Measurements from ENCODE around the gene LAIR2.
"Not testable (repeated sequence)": the region's sequence is repeated elsewhere in the genome, so short reads cannot be mapped to it uniquely, and the experiment has no call there.

Gene LAIR2

DNA sequence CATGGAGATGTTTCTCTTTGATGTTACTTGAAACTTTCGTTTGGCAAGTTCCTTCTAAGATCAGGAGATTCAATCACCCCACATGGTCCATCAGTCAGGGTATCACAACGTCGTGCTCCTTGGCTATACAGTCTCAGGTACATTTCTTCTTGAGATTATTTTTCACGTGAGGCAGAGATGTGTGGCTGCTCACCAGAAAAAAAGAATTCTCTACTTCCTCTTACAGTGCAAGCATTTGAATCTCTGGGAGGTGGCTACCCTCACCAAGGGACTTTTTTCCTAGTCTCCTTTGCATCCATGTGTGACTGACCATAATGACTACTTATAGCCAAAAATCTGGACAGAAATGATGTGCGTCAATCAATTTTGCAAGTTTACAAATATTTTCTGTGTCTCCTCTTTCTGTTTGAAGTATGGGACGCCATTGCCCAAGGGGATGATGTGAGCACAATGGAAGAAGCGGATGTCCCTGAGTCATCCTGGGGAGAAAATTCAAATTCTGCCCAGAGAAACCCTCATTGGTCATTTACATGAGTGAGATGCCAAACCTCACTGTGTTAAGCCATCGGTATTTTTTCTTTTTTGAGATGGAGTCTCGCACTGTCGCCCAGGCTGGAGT is 8.6 kb upstream of the LAIR2 start:
- no peak for DNase-seq (ENCODE audit: low read depth)

DNA sequence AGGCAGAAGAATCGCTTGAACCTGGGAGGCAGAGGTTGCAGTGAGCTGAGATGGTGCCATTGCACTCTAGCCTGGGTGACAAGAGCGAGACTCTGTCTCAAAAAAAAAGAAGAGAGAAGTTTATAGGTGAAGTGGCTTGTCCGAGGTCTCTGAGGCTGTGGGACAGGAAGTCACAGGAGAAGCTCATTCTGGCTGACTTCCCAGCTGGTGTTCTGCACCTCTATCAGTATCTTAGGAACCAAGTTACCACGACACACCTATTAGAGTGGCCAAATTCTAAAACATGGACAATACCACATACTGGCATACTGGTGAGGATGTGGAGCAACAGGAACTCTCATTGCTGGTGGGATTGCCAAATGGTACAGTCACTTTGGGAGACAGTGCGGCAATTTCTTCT is 7.3 kb upstream of the LAIR2 start:
- not testable (repeated sequence) for DNase-seq (ENCODE audit: low read depth)

DNA sequence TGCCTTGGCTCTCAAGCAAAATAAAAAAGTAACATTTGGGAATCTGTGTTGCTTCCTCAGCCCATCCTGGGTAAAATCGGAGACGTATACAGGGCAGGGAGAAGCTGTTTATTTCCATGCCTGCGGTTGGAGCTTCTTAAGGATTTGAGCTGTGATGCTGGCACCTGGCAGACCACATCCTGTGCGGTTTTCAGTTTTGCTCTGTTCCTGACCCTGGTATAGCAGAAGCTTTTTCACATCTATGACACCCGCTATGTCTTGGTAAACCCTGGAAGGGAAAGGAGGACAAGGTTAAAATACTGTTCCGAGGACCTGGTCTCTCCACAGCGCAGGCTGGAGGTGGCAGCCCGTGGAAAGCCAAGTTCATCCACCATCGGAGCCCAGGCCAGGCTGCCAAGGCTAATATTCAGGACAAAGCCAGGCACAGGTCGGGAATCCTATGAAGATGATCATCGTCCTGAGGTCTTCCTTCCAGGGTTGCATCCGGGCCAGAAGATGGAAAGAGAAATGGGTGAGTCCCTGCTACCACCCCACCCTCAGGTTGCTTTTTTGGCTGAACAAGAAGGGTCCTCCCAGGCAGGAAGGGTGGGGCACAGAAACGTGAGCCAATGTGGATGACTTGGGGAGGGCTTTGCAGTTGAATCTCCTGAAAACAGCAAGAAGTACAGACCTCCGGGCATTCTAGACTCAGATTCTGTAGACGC is 4.7 kb upstream of the LAIR2 start:
- not testable (repeated sequence) for DNase-seq (ENCODE audit: low read depth)

DNA sequence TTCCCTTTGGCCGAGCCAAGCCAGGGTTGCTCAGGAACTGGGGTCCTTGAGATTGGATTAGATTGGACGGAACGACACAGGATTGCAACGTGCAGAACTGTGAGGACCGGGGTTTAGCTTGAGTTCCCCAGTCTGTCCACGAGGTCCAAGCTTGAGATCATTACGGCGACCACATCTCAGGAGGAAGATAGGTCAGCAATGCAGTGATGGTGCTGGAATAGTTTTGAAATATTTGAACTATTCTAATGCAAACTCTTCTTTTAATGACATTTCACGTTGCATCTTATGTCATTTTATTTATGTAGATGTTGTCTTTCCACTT is 4.2 kb upstream of the LAIR2 start:
- not testable (repeated sequence) for DNase-seq (ENCODE audit: low read depth)

DNA sequence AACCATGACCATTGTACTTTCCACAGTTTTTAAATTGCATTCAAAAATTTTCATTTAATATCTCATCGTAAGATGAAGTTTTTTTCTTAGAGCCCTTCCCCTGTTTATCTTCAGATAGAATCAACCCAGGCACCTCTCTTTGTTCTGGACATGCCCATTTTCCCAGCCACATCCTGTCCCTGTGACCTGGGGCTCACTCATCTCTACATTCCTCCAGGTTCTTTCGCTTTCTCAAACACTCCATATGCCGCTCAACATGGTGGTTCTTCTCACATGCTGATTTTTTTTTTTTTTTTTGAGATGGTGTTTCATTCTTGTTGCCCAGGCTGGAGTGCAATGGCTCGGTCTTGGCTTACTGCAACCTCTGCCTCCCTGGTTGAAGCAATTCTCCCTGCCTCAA is 2.9 kb downstream of the LAIR2 start:
- not testable (repeated sequence) for DNase-seq (ENCODE audit: low read depth)

DNA sequence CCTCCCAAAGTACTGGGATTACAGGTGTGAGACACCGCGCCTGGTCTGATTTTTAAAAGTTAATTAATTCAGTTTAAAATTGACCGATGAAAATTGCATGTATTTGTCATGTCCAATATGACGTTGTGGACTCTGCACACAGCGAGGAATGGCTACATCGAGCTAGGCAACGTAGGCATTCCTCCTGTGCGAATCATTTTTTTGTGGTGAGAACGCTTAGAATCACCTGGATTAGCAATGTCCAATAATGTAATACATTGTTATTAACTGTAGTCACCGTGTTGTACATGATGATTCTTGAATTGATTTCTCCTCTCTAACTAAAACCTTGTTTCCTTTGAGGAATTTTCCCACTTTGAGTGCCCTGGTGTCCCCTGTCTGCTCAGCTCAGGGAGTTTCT is 3.4 kb downstream of the LAIR2 start:
- no peak for DNase-seq (ENCODE audit: low read depth)

DNA sequence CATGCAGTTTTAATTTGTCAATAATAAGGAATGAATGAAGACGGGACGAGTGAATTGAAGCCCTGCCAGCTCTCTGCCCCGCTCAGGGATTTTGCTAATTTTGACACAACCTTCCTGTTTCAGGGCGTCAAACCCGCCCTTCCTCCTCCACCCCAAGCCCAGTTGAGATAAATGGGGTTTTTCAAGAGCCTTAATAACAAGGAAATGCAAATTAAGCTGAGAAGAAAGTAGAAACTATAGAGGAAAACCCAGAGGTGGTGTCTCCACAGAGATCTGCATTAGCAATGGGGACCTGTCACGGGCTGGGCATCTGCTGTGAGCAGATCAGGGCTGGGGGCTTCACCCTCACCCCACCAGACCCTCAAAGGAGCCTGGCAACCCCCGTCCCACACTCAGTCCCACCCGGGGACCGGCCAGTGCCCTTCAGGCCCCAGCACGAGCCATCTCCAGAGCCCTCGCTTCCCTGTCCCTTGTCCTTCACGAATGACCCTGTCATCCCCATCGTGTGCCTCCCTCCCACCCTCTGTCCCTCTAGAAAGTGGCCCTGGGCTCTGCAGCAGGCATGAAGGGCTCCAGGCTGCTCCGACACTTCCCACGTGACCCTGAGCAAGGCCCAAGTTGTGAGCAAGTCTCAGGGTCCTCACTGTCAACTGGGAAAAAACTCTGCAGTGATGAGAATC is 4.5 kb downstream of the LAIR2 start:
- DNase-seq (ENCODE audit: low read depth), result not testable (repeated sequence)

DNA sequence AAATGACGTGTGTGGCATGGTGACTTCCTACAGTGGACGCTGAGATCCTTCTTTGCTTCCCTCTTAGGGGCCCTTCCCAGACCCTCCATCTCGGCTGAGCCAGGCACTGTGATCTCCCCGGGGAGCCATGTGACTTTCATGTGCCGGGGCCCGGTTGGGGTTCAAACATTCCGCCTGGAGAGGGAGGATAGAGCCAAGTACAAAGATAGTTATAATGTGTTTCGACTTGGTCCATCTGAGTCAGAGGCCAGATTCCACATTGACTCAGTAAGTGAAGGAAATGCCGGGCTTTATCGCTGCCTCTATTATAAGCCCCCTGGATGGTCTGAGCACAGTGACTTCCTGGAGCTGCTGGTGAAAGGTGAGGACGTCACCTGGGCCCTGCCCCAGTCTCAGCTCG is 5.2 kb downstream of the LAIR2 start:
- DNase-seq (ENCODE audit: low read depth), result no peak

DNA sequence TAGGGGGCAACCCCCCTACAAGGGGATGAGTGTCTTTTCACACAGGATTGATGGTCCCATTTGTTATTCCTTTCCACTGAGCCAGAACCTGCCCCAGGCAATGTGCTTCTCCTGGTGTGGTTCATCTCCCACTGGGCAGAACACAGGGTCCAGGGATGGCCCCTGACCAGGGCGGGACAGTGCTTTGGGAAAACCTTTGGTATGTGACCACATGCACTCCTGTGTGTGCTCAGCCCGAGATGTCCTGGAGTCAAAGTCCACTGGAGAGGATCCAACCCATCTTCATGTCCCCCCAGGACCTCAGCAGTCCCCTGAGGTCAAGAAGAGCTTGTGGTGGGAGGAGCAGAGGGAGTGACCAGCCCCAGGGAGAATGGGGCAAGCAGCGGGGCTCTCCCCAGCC is 5.9 kb downstream of the LAIR2 start:
- not testable (repeated sequence) for DNase-seq (ENCODE audit: low read depth)

DNA sequence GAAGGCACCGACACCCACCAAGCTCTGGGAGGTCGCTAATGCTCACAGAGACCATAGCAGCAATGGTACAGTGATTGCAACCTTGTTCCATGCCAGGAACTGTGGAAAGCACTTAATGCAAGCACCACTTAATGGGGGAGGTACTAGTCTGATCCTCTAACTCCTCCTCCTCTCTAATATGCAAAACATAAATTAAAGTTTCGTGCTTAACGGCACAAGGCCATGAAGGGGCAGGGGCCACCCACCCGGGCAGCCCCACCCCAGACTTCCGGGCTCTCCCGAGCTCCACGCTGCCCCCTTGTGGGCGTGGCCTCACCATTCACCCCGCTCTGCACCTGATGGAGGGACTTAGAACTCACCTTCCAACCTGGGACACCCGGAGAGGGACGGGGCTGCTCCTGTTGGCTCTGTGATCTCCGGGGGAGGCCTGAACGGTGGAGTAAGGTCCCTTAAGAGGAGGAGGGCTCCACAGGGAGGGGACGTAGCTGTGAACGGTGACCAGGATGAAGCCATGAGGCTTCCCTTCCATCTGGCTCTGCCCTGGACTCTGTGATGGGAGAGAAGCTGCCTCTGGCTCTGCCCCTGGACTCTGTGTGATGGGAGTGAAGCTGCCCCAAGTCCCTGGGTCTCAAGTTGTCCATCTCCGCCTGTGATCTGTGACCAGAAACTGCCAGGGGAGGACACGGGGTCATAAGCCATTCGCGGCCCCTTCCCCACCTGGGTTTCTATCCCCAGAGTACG is 6.7 kb downstream of the LAIR2 start:
- DNase-seq (ENCODE audit: low read depth), result not testable (repeated sequence)

DNA sequence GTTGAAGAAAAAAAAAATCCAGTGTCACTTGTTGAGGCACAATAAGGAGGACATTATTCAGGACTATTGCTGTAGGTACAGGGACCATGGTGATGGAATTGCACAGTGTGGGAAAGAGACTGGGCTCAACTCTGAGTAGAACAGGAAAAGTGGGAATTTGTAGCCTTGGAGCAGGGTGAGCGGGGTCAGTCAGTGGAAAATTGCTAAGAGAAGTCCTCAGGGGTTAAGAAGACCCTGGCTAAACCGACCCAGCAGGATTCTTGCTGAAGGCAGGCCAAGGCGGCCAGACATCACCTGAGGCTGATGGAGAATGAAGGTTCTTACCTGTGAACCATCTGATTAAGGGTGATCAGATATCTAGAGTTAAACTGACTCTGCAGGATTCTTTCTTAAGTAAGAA is 12.5 kb downstream of the LAIR2 start:
- DNase-seq (ENCODE audit: low read depth), result no peak

DNA sequence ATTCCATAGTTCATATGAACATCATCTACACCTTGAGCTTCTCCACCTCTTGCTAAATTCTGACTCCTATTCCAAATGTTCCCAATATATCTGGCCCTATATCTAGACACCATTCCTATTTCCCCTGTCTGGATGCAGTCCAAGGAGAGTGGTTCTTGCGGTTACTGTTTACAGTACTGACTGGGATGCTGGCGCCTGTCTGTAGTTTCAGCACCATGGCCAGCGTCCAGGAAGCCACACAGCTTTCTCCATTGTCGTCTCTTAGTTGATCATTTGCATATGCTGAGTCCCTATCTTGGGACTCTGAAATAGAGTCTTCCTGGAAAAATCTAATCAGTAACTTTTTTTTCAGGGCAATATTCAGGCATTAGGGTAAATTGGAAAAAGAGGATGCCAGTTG is 14.9 kb downstream of the LAIR2 start:
- no peak for DNase-seq (ENCODE audit: low read depth)

DNA sequence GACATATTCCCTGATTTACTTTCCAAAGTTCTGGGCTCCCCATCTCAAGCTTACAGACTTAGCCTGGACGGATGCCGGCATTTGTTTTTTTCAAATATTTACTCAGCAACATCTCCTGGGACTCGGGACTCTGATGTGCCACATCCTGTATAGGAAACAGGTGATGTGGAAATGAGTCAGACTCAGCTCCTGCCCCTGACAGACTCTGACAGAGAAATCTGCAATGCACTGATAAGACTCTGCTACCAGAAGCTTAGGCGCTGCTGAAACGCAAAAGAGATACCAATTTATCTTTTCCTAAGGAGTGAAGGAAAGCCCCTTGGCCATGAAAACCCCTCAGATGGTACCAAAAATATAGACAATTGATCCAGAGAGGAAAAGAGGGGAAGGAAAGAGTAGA is 16.2 kb downstream of the LAIR2 start:
- no peak for DNase-seq (ENCODE audit: low read depth)

DNA sequence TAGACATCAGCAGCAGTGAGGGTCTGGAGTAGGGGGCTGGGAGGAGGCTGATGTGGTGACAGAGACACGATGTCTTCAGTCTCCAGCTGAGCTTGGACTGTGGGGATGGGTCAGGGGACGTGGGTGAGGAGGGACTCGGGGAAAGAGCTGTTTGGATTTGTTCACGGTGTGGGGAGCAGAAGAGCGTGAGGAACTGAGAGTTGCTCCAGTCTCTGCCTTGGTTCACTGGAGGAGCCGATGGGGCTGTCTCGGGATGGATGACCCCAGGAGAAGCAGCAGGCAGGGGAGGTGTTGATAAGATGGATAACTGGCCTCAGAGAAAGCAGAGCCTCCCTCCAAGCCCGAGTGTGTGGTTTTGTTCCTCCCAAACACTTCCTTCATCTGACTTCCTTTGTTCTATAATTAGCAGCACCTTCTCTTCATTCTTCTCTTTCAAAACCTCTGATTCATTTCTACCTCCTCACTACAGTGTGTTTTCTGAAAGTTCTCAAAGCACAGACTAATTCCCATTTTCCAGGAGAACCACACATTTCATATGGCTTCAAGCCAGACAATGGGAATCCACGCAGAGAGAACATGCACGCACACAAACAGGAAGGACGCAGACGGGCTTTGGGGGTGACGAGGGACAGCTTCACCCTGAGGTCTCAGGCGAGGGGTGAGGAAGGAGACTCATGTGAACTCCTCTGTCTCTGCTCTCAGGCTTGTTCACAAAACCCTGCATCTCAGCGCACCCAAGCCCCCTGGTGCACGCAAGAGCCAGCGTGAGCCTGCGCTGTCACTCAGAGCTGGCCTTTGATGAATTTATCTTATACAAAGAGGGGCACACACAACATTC is 18.6 kb downstream of the LAIR2 start:
- no peak for DNase-seq (ENCODE audit: low read depth)

DNA sequence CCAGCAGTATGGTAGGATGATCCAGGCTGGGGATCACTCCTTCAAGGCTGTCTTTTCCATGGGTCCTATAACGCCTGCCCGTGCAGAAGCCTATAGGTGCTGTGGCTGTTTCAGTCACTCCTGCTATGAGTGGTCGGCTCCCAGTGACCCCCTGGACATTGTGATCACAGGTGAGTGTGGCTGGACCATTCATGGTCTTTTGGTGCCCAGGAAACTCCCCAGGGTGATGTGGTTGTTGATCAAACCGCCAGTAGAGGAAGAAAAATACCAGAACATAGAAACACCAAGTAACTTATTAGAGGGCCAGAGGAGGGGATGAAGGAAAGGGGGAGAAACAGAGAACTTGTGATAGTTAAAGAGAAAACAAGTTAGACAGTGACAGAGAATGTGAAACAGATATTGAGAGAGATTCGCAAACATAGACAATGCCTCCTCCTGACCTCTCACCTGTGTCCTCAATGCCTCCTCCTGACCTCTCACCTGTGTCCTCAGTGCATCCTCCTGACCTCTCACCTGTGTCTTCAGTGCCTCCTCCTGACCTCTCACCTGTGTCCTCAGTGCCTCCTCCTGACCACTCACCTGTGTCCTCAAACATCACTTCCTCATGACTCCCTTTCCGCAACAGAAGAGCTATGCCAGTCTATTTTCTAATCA is 19.4 kb downstream of the LAIR2 start:
- DNase-seq (ENCODE audit: low read depth), result no peak

DNA sequence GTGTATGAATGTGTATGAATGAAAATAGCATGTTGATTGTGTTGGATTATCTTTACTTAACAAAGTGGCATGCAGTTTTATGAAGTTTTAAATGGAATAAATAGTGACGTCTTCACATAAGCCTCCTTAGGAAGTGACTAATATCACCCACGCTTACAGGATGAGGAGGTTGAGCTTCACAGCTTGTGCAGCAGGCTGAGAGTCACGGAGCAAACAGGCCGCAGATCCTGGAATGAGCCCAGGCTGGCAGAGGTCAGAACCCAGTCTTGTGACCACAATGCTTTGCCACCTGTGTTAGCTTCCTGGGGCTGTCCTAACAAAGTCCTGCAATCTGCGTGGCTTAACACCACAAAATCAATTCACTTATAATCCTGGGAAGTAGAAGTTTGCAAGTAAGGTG is 20.8 kb downstream of the LAIR2 start:
- DNase-seq (ENCODE audit: low read depth), result no peak

DNA sequence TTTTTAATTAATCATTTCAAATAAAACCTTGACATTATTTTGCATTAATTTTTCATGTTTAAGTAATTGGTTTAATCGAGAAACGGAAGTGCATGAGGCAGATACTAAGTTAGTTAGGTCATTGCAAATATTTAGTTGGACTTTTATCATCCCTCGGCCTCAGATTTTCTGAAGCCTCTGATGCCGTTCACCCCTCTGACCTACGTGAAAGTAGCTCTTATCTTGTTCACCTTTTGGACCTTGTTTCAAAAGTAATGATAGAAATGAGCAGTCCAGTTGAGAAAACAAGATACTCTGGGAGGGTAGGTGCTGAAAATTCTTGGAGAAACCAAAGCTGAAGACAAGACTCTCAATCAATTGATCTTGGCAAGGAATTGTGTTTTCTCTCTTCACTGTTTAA is 23.0 kb downstream of the LAIR2 start:
- DNase-seq (ENCODE audit: low read depth), result no peak

DNA sequence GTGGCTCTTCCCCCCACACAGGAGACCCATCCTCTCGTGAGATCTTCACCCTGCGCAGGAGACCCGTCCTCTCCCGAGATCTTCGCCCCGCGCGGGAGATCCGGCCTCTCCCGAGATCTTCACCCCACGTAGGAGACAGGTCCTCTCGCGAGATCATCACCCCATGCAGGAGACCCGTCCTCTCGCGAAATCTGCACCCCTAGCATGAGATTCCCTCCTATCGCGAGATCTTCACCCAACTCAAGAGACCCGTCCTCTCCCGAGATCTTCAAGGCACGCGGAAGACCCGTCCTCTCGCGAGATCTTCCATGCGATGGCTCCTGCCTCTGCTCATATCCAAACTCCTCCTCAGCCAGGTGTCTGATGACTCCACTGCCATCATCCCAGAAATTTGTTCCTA is 24.3 kb downstream of the LAIR2 start:
- no peak for DNase-seq (ENCODE audit: low read depth)

DNA sequence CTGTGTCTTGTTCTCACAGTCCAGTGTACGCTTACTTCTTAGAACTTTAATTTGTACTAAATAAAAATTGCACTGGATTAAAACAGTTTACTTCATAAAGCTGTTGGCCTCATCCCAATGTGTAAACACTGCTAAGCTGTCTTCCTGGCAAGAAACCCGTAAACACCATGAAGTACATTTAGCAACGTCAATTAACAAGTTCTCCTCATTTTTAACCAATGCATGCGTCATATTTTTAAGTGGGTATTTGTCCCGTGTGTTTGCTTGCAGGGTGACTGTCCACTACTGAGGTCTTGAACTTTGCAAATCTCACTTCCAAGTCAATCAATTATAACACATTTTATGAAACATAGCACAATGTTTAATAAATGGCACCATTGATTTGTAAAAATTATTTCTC is 28.2 kb downstream of the LAIR2 start:
- no peak for DNase-seq (ENCODE audit: low read depth)

DNA sequence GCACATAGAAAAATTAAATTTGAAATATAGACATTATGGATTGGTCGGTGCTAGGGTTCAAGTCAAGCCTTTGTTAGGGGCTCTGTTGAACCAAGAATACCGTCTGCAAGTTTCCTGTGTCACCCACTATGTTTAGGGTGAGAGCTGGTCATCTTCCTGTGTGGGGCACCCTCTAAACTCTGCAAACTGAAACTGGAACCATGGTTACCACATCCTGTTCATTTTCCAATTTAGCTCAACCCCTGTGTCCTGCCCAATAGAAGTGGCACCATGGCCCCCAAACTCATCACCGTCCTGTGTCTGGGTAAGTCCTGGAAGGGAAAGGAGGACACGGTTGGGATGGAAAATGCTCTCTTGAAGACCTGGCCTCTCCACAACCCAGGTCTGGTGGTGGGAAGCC is 29.9 kb downstream of the LAIR2 start:
- DNase-seq (ENCODE audit: low read depth), result no peak

DNA sequence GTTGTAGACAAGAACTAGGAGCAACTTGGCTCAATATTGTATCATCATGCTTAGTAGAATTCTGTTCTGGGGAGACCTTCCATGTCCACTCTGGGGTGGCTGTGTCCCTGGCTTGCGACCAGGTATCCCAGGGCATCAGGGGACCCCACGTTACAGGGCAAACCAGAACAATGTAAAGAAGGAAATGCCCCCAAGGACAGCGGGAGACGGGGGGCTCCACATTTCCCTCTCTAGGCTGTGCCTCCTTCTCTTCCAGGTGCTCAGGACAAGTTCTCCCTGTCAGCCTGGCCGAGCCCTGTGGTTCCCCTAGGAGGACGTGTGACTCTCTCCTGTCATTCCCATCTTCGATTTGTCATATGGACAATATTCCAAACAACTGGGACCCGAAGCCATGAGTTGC is 30.8 kb downstream of the LAIR2 start:
- no peak for DNase-seq (ENCODE audit: low read depth)

DNA sequence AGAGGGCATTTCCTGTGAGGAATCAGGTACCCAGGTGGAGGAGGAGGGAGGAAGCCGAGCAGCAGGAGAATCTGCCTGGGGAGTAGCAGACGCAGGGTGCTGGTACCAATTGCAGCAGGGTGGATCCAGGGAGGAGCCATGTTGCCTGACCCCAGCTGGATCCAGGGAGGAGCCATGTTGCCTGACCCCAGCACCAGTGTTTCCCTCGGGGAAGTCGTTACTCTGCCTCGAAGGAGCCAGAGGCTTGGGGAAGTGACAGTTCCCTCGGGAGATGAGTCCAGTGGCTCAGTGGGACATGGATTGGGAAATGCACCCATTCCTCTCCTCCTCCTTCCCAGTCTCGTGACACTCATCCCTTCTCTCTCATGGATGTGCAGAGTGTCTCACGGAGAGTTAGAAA is 31.5 kb downstream of the LAIR2 start:
- no peak for DNase-seq (ENCODE audit: low read depth)

Data from fibroblast of gingiva (primary cell).